Upper lobe of right lung (tissue), 1 donor: Measurements from ENCODE around the gene SEC23A. TPM values are rescaled to one million over a fixed set of nuclear protein-coding genes. Genes with fewer than 3 reads are reported as not detected.
"Not testable (repeated sequence)": the region's sequence is repeated elsewhere in the genome, so short reads cannot be mapped to it uniquely, and the experiment has no call there.

Experiments
- ATAC-seq: fragments of 200-7000 bp; cut with Tn5 transposase; one replicate; pipeline ENCODE4 v1.9.1; 2020; ENCODE audit warnings: mild to moderate bottlenecking, moderate library complexity
- DNase-seq: peaks from one replicate; pipeline ENCODE4 v3.0.0-alpha.2; 2020
- H3K27ac ChIP-seq: fragments of 200-600 bp; one replicate; pipeline ENCODE4 v1.8.0; 2022
- H3K27me3 ChIP-seq: fragments of 200-600 bp; one replicate; pipeline ENCODE4 v1.8.0; 2022; ENCODE audit warnings: mild to moderate bottlenecking
- H3K36me3 ChIP-seq: fragments of 200-600 bp; one replicate; pipeline ENCODE4 v1.8.0; 2022
- H3K4me1 ChIP-seq: fragments of 200-600 bp; one replicate; pipeline ENCODE4 v1.8.0; 2022
- H3K4me3 ChIP-seq: fragments of 200-600 bp; one replicate; pipeline ENCODE4 v1.8.0; 2022; ENCODE audit warnings: mild to moderate bottlenecking
- H3K9me3 ChIP-seq: fragments of 200-600 bp; one replicate; pipeline ENCODE4 v1.8.0; 2022
- intact Hi-C: fragments of 100-400 bp; cut with DNase I; formaldehyde crosslinking; loops from one replicate; pipeline ENCODE4 v1.11.0; 2022
- total RNA-seq: library from RNA; stranded (reverse); fragmentation: NEBNext Ultra II Directional; extraction: Animal tissue kit (Norgen Biotek cat#: 25700); gene quantifications from one replicate; pipeline ENCODE4 v1.2.1, GENCODE V29; 2021
- TF ChIP-seq, protein P1 (sequence below): fragments of 200-600 bp; IDR thresholded peaks from one replicate; pipeline ENCODE4 v1.8.0; 2022; ENCODE audit warnings: antibody characterized with exemption
- donor health status: DM: no; HTN: yes; CAD: no; lungs with severe emphysema.

Gene SEC23A
- total RNA-seq, 1 donor from 2014 or later, result 61.0 TPM

DNA sequence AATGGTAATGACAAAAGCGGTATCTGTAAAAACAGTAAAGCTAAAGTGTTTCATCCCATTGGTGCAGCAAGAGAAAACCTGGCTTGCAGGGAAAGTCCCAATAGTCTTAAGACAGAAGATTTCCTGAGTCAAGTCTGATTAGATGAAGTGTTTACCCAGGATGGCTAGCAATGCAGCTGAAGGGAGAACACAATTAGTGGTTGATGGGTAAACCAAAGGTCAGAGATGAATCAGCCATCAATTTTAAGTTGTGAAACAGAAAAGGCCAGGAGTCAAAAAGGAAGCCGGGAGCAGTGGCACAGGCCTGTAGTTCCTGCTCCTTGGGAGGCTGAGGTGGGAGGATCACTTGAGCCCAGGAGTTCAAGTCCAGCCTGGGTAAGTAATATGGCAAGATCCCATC, 52.6 kb downstream of the SEC23A start:
- no peak for DNase-seq

GRCh38 chr14:39045889-39046288, 57.1 kb downstream of the SEC23A start:
- peaks cover 96% of the 10 kb centered on the region for H3K36me3 ChIP-seq
- H3K9me3 ChIP-seq, intact Hi-C loops, H3K27ac ChIP-seq, H3K4me3 ChIP-seq, H3K4me1 ChIP-seq, ATAC-seq, DNase-seq, H3K27me3 ChIP-seq: not testable (repeated sequence)

More for the DNA sequence above, 52.6 kb downstream of the SEC23A start:
- no peak for ATAC-seq
- H3K9me3 ChIP-seq, result no peaks in the 10 kb centered on the region
- TF ChIP-seq, protein P1, sequence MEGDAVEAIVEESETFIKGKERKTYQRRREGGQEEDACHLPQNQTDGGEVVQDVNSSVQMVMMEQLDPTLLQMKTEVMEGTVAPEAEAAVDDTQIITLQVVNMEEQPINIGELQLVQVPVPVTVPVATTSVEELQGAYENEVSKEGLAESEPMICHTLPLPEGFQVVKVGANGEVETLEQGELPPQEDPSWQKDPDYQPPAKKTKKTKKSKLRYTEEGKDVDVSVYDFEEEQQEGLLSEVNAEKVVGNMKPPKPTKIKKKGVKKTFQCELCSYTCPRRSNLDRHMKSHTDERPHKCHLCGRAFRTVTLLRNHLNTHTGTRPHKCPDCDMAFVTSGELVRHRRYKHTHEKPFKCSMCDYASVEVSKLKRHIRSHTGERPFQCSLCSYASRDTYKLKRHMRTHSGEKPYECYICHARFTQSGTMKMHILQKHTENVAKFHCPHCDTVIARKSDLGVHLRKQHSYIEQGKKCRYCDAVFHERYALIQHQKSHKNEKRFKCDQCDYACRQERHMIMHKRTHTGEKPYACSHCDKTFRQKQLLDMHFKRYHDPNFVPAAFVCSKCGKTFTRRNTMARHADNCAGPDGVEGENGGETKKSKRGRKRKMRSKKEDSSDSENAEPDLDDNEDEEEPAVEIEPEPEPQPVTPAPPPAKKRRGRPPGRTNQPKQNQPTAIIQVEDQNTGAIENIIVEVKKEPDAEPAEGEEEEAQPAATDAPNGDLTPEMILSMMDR, result no peak
- H3K4me3 ChIP-seq, result no peak overlapping the region
- H3K27me3 ChIP-seq, result no peaks in the 10 kb centered on the region
- H3K36me3 ChIP-seq, result peaks cover 96% of the 10 kb centered on the region
- no peaks in the 10 kb centered on the region for H3K4me1 ChIP-seq
- intact Hi-C loops, result no loop called here
- no peak overlapping the region for H3K27ac ChIP-seq

GRCh38 chr14:39043352-39043943, 59.6 kb downstream of the SEC23A start:
- Histone ChIP-seq H3K9me3 (no peaks in the 10 kb centered on the region), H3K27me3 (no peaks in the 10 kb centered on the region), H3K27ac (no peak overlapping the region), H3K36me3 (peaks cover 96% of the 10 kb centered on the region), H3K4me3 (no peak overlapping the region), H3K4me1 (no peaks in the 10 kb centered on the region)
- ATAC-seq (no peak), DNase-seq (no peak)
- TF ChIP-seq, protein P1, result no peak
- intact Hi-C loops, result no loop called here

DNA sequence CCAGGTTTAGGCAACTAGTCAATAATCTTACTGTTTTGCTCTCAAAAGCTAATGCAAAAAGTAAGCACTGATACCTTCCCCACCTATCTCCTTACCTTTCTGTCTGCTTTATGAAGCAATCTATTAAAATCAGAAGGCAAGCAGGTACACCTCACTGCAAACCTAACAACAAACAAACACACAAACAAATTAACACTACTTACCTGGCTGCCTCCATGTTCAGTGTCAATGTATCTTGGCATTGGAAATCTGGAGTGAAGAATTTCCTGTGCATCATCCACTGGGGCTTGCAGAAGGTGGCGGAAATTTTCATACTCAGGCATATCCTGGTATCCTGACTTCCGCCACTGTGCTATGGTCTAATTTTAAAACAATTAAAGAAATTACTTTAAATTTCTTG, 62.5 kb downstream of the SEC23A start:
- DNase-seq (no peak), ATAC-seq (no peak)
- intact Hi-C loops, result no loop called here
- TF ChIP-seq, protein P1, result no peak
- H3K27ac ChIP-seq, result no peak overlapping the region
- peaks cover 94% of the 10 kb centered on the region for H3K36me3 ChIP-seq
- no peaks in the 10 kb centered on the region for H3K9me3 ChIP-seq
- no peak overlapping the region for H3K4me3 ChIP-seq
- H3K4me1 ChIP-seq, result no peaks in the 10 kb centered on the region
- H3K27me3 ChIP-seq, result no peaks in the 10 kb centered on the region

DNA sequence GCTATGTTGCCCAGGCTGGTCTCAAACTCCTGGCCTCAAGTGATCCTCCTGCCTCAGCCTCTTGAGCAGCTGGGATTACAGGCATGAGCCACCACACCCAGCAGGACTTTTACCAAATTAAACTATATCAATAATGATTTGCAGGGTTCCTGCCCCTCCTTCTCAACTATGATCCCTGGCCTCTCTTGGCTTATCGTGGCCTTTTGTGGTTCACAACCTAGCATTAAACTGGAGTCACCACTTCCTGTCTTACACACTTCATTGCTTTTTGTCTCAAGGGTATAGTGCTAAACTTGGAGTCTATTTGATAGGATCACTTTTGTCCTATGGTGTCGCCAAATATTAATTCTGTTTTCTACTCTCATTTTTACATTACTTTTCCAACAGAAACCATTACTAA, 64.5 kb downstream of the SEC23A start:
- Histone ChIP-seq H3K36me3 (peaks cover 84% of the 10 kb centered on the region), H3K27me3 (no peaks in the 10 kb centered on the region), H3K27ac (no peak overlapping the region), H3K4me3 (no peak overlapping the region), H3K9me3 (no peaks in the 10 kb centered on the region), H3K4me1 (no peaks in the 10 kb centered on the region)
- TF ChIP-seq, protein P1, result no peak
- DNase-seq (no peak), ATAC-seq (no peak)
- intact Hi-C loops, result no loop called here

DNA sequence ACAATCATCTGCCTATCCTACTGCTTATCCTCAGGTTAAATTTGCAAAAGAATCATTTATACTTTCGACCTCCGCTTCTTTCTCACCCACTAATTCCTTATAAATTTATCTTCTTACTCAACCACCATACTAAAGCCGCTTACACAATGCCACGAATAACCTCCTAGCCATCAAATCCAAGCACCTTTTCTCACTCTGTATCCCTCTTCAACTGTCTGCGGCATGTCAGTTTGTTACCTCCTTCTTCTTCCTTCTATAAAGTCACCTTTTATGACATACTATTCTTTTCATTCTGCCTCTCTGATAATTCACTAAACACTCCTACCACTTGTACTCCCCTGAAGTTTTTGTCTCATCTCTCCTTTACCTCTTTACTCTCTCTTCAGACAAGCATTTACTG, 66.3 kb downstream of the SEC23A start:
- DNase-seq (no peak), ATAC-seq (no peak)
- peaks cover 85% of the 10 kb centered on the region for H3K36me3 ChIP-seq
- H3K4me1 ChIP-seq, result no peaks in the 10 kb centered on the region
- no peaks in the 10 kb centered on the region for H3K27me3 ChIP-seq
- TF ChIP-seq, protein P1, result no peak
- H3K27ac ChIP-seq, result no peak overlapping the region
- H3K9me3 ChIP-seq, result no peaks in the 10 kb centered on the region
- H3K4me3 ChIP-seq, result no peak overlapping the region
- intact Hi-C loops, result no loop called here
